GM21717 (cell line): Measurements from ENCODE around the gene STK26.
"Not testable (repeated sequence)": the region's sequence is repeated elsewhere in the genome, so short reads cannot be mapped to it uniquely, and the experiment has no call there.

ENCODE experiments used
- ATAC-seq: cut with Tn5 transposase; IDR thresholded peaks from one replicate; pipeline ENCODE4 v1.9.1; 2021; ENCODE audit warnings: mild to moderate bottlenecking, moderate library complexity; ENCODE audit not compliant: unreplicated experiment

Gene STK26

DNA sequence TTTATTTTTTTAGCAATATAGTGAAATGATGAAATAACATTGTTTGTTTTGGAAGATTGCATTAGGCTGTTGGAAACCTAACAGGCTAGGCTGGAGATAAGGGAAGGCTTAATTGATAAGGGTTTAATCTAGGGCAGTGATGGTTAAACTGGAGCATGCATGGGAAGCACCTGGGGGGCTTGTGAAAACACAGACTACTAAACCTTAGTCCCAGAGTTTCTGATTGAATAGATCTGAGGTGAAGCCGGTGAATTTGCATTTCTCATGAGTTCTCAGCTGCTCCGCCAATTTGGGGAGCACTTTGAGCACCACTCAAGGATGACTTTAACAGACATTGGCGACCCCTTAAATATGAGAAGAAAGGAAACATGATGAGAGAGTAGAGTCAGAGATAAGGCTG lies 11.5 kb downstream of the STK26 start:
- no peak for ATAC-seq

DNA sequence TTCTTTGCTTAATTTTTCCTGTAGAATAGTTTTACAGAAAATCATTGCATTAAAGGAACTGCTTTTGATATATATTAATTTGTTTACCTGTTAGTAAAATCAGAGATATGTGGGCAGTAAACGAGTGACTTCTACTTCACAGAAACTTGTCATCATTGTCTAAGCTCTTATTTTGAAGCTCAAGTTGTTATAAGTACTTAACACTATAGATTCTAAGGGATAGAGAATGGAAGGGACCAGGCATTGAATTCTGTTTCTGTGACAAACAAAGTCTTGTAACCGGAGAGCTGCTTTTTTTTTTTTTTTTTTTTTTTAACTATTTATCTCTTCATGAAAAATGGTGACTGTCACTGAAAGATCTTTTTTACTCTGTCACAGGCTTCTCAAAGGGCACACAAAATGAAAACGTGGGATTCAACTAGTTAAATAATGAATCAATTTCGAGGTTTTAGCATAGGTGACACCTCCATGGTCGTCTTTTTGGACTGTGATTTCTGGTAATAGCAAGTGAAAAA lies 14.4 kb downstream of the STK26 start:
- ATAC-seq, result no peak

- no peak for ATAC-seq
Observed at GRCh38 chrX:132040066-132040465, 17.0 kb downstream of the STK26 start.

DNA sequence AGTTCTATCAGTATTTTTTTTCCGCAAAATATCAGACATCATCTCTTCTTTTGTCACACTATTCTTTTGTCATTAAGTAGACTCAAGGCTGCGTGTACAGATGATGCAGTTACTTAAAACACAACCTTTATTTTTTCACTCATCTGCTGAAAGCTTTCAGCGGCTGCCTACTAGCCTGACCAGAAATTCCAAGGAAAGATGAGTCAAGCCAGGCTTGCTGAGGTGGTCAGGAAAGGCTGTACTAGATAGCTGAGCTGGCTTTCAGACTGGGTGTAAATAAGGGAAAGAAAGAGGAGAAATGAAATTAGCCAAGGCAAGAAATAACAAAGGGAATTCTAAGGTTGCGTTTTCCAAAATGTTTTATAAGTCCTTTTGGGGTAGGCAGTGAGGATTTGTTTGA lies 17.9 kb downstream of the STK26 start:
- ATAC-seq, result no peak

- no peak for ATAC-seq
Observed at GRCh38 chrX:132043977-132044376, 20.9 kb downstream of the STK26 start.

DNA sequence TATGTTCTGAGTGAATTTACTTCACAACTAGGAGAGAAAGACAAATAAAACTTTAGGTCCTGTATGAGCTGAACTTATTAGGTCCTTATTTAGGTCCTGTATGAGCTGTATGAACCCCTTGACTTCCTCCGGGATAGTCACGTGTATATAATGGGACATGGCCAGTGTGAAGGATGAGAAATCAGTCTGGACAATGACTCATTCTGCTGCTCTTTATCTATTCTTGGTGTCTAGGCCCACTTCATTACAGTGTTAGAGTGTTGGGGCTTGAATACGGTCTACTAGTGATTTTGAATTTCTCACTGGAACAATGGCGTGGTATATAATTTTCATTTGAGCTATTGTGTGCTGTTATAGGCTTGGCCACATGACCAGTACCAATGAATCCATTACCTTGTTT lies 21.9 kb downstream of the STK26 start:
- ATAC-seq, result no peak

DNA sequence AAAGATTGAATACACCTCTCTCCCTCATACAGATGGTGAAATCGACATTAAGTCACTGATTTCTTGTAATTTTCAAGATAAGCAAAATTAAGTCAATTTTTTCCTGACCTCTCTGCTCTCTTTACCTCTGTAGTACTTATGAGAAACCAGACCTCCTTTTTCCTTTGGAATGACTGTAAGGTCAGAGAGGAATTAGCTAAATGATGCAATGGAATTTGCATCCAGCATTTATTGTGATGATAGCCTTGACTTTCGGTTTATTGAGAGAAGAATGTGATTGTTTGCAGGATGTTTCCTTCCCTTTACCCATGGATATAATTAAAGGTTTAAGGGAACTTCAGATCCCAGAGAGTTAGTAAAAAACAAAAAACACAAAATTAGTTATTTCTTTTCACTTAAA lies 22.4 kb downstream of the STK26 start:
- ATAC-seq, result no peak

GRCh38 chrX:132046533-132046932 lies 23.4 kb downstream of the STK26 start:
- no peak for ATAC-seq

DNA sequence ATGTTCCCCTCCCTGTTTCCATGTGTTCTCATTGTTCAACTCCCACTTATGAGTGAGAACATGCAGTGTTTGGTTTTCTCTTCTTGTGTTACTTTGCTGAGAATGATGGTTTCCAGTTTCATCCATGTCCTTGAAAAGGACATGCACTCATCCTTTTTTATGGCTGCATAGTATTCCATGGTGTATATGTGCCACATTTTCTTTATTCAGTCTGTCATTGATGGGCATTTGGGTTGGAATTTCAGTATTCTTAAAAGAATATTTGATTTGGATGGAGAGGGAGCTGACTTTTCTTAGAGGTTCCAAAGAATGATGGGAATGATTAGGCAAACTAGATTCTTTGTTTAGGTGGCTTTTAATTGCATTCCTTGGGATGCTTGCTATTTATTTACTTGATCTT lies 28.7 kb downstream of the STK26 start:
- ATAC-seq, result not testable (repeated sequence)

DNA sequence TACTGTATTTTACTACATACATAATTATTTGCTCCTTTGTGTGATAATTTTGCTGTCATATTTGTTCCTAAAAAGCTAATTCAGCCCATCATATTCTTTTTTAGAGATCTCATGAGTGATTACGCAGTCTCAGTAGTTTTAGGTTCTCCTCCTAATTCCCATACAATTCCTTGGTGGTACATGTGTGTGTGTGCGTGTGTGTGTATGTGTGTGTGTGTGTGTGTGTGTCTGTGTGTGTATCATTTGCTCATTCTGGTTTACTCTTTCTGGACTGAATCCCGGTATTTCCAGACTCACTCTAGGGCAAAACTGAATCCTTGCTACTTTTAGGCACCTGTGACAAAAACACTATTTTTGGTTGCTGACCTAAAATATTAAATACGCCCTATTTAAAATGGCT lies 34.9 kb downstream of the STK26 start:
- no peak for ATAC-seq

GRCh38 chrX:132058975-132059374 lies 35.9 kb downstream of the STK26 start:
- ATAC-seq, result no peak

- ATAC-seq, result no peak
Observed at GRCh38 chrX:132059973-132060540, 37.0 kb downstream of the STK26 start.

GRCh38 chrX:132063334-132063733 lies 40.2 kb downstream of the STK26 start:
- no peak for ATAC-seq

- ATAC-seq, result no peak
Observed at GRCh38 chrX:132063862-132064261, 40.8 kb downstream of the STK26 start.

- ATAC-seq, result no peak
Observed at GRCh38 chrX:132068405-132068804, 45.3 kb downstream of the STK26 start.

DNA sequence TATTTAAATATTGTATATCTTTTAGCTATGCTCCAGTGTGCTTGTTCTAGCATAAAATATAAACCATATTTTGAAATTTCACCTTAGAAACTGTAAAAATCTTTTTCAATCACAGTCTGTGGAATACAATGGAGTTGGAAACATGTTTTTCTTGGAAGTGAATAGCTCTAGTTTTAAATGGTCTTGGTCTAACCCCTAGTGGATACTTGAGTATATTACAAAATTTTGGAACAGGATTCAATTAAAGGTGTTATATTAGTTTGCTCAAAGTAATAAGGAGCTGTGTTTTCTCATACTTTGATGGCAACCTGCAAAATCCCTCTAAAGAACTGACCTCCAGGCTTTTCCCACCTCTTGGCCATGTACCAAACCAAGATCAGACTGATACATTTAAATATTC lies 48.2 kb downstream of the STK26 start:
- ATAC-seq, result no peak

DNA sequence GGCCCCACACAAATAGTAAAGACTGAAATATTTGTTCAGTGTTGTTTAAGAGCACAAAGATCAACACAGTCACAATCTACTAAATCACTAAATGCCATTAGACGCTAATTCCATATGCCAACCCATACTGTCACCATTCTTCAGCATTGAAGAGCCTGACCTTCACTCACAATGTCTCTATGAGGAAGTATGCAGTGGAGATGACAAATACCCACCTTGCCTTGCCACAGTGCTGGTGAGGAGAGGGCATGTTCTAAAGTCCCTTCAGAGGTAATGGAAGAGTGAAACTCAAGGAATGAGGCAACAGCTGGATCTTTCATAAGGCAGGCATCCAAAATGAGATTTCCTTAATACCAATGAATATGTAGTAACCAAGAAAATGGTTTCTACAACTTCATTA lies 54.3 kb downstream of the STK26 start:
- no peak for ATAC-seq

- no peak for ATAC-seq
Observed at GRCh38 chrX:132077912-132078311, 54.8 kb downstream of the STK26 start.

DNA sequence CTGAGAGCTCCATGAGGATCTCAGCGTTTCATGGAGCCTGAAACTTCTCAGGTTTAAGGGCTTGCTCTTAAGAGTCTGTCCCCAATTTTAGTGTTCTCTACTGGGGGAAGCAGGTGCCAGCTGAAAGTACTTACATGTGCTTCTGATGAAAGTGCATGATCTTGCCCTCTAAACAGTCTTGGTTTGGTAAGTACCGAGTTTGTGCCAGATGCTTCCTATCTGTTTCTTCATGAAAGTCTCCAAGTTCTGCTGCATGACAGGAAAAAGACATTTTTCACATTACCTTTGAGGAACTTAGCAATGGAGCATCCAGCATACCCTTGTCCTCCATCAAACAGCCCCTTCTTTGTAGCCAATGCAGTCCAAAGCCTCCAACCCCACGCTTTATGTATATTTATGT lies 62.7 kb downstream of the STK26 start:
- no peak for ATAC-seq

DNA sequence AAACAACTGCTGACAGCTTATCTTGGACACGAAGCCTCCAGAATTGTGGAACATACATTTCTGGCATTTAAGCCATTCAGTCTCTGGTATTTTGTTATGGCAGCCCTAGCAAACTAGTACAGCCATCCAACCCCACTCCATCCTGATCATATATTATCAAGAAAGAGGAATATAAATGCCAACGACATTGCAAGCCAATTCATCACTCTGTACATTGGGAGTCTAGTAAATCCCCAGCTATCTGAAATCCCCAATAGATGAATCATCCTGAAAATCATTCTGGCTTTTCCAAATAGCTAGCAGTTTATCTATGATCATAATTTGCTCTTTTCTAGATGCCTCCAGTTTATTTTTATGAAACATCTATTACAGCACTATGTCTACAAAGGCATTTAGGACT lies 63.6 kb downstream of the STK26 start:
- ATAC-seq, result no peak

- ATAC-seq, result no peak
Observed at GRCh38 chrX:132088864-132089263, 65.8 kb downstream of the STK26 start.

DNA sequence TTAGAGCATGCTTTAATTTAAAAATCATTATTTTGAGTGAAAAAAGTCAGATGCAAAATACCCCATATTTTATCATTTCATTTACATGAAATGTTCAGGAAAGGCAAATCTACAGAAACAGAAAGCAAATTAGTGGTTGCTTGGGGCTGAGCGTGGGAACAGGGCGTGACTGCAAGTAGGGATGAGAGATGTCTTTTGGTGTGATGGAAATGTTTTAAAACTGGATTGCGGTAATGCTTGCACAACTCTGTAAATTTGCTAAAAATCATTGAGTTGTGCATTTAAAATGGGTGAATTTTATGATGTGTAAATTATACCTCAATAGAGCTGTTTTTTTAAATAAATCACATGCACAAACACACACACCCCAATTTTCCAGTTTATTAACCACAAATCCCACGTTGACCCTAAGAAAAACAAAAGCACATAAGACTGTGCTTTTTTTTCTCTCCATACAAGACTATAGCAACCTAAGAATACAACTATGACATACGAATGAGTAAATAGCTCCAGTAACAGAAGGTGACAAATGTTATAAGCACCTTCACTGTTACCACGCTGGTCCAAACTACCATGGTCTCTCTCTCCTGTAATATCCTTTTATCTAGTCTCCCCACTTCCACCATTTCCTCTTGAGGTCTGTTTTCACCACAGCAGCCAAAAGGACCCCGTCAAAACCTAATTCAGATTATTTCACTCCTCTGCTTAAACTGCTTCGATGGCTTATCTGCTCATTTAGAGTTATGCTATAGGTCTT lies 67.5 kb downstream of the STK26 start:
- no peak for ATAC-seq
